HepG2 (cell line): ENCODE data around the gene ABO. TPM values are rescaled to one million over a fixed set of nuclear protein-coding genes. Genes with fewer than 3 reads are reported as not detected.

Experiments
- DR1 ChIP-seq: sonication (generic); formaldehyde crosslinking; IDR thresholded peaks from 2 replicates; pipeline ENCODE4 v1.8.0; 2021; ENCODE audit warnings: mild to moderate bottlenecking, missing genetic modification reagents, inconsistent platforms
- ELK4 ChIP-seq: sonication (generic); formaldehyde crosslinking; IDR thresholded peaks from 2 replicates; pipeline ENCODE4 v1.9.0; 2021; ENCODE audit warnings: missing genetic modification reagents, borderline replicate concordance
- FIP1L1 ChIP-seq: fragments of 200-400 bp; formaldehyde crosslinking; IDR thresholded peaks from 2 replicates; pipeline ENCODE4 v1.6.1; 2018; ENCODE audit warnings: low read depth, mild to moderate bottlenecking, low read length, moderate library complexity, borderline replicate concordance; ENCODE audit not compliant: insufficient read depth
- GPN1 ChIP-seq: sonication (generic); formaldehyde crosslinking; IDR thresholded peaks from 2 replicates; pipeline ENCODE4 v1.5.1; 2020; ENCODE audit warnings: missing genetic modification reagents, borderline replicate concordance
- HBP1 ChIP-seq: IDR thresholded peaks from 2 replicates; pipeline ENCODE4 v1.6.1; 2016; ENCODE audit warnings: low read depth, control low read depth
- HES4 ChIP-seq: sonication (generic); formaldehyde crosslinking; IDR thresholded peaks from 2 replicates; pipeline ENCODE4 v1.9.0; 2021; ENCODE audit warnings: mild to moderate bottlenecking, missing genetic modification reagents, borderline replicate concordance
- IRF1 ChIP-seq: sonication (generic); formaldehyde crosslinking; IDR thresholded peaks from 2 replicates; pipeline ENCODE4 v1.4.0; 2020; ENCODE audit warnings: low read depth, mild to moderate bottlenecking, missing genetic modification reagents
- KAT8 ChIP-seq: IDR thresholded peaks from 2 replicates; pipeline ENCODE4 v1.6.1; 2016; ENCODE audit warnings: missing genetic modification reagents, missing compliant biosample characterization
- MAFF ChIP-seq: IDR thresholded peaks from 2 replicates; pipeline ENCODE4 v1.6.1; 2011; ENCODE audit warnings: low read depth, low read length, improper control_type of control experiment
- NFE2L2 ChIP-seq: fragments of 150-350 bp; IDR thresholded peaks from 2 replicates; pipeline ENCODE4 v1.6.1; 2014; ENCODE audit warnings: low read length
- NR2C2 ChIP-seq: sonication (generic); formaldehyde crosslinking; IDR thresholded peaks from 2 replicates; pipeline ENCODE4 v1.4.0; 2020; ENCODE audit warnings: missing genetic modification reagents, mild to moderate bottlenecking, moderate library complexity, borderline replicate concordance
- PHF21A ChIP-seq: sonication (generic); formaldehyde crosslinking; IDR thresholded peaks from 2 replicates; pipeline ENCODE4 v1.5.0; 2020; ENCODE audit warnings: mild to moderate bottlenecking, missing genetic modification reagents
- REPIN1 ChIP-seq: sonication (generic); formaldehyde crosslinking; IDR thresholded peaks from 2 replicates; pipeline ENCODE4 v1.8.0; 2022; ENCODE audit warnings: missing genetic modification reagents, low read depth, mild to moderate bottlenecking, borderline replicate concordance
- ZBTB20 ChIP-seq: sonication (generic); formaldehyde crosslinking; IDR thresholded peaks from 2 replicates; pipeline ENCODE4 v1.8.1; 2023; ENCODE audit warnings: missing genetic modification reagents, low read depth, mild to moderate bottlenecking, borderline replicate concordance
- ZNF430 ChIP-seq: sonication (generic); formaldehyde crosslinking; IDR thresholded peaks from 2 replicates; pipeline ENCODE4 v1.9.0; 2021; ENCODE audit warnings: mild to moderate bottlenecking, missing genetic modification reagents
- ZNF615 ChIP-seq: sonication (generic); formaldehyde crosslinking; IDR thresholded peaks from 2 replicates; pipeline ENCODE4 v1.5.0; 2020; ENCODE audit warnings: mild to moderate bottlenecking, missing genetic modification reagents, borderline replicate concordance
- ZNF619 ChIP-seq: sonication (generic); formaldehyde crosslinking; IDR thresholded peaks from 2 replicates; pipeline ENCODE4 v1.4.0; 2020; ENCODE audit warnings: mild to moderate bottlenecking, missing genetic modification reagents
- ZNF777 ChIP-seq: sonication (generic); formaldehyde crosslinking; IDR thresholded peaks from 2 replicates; pipeline ENCODE4 v1.4.0; 2020; ENCODE audit warnings: missing genetic modification reagents
- polyA plus RNA-seq, 8 experiments: library from polyadenylated mRNA; depleted of rRNA in 3 of 8; stranded (reverse) in 7 of 8; unstranded in 1 of 8; fragments of >200 nt; fragmentation: Illumina TruSeq in 4 of 8; extraction: Trizol in 4 of 8; gene quantifications; 2 replicates each; pipeline versions ENCODE4 v1.2.1 to v1.2.3, GENCODE V29; 2011 to 2016; ENCODE audit warnings: low read depth in 4 of 8, missing spikeins in 1 of 8, mixed read lengths in 1 of 8; ENCODE audit not compliant: insufficient read depth in 1 of 8
- total RNA-seq, 5 experiments: library from RNA; depleted of rRNA; stranded (reverse); fragments of >200 nt; fragmentation: Illumina TruSeq; extraction: Trizol; gene quantifications; 2 replicates each; pipeline ENCODE4 v1.2.3, GENCODE V29; 2016; ENCODE audit warnings: low read depth in 1 of 5
- TF ChIP-seq, protein P1 (sequence below): sonication (generic); formaldehyde crosslinking; IDR thresholded peaks from 2 replicates; pipeline ENCODE4 v1.5.0; 2020; ENCODE audit warnings: missing genetic modification reagents, mild to moderate bottlenecking, borderline replicate concordance
- TF ChIP-seq, protein P2 (sequence below): sonication (generic); formaldehyde crosslinking; IDR thresholded peaks from 2 replicates; pipeline ENCODE4 v1.4.0; 2020; ENCODE audit warnings: mild to moderate bottlenecking, missing genetic modification reagents, borderline replicate concordance
- TF ChIP-seq, protein P3 (sequence below): sonication (generic); formaldehyde crosslinking; IDR thresholded peaks from 2 replicates; pipeline ENCODE4 v1.4.0; 2020; ENCODE audit warnings: mild to moderate bottlenecking, low read depth, missing genetic modification reagents

The ABO gene
- total and polyA plus RNA-seq, 2 of the 13 experiments (the other 11 are each of a cell fraction or from before 2014, with no cell fraction given) = not detected

DNA sequence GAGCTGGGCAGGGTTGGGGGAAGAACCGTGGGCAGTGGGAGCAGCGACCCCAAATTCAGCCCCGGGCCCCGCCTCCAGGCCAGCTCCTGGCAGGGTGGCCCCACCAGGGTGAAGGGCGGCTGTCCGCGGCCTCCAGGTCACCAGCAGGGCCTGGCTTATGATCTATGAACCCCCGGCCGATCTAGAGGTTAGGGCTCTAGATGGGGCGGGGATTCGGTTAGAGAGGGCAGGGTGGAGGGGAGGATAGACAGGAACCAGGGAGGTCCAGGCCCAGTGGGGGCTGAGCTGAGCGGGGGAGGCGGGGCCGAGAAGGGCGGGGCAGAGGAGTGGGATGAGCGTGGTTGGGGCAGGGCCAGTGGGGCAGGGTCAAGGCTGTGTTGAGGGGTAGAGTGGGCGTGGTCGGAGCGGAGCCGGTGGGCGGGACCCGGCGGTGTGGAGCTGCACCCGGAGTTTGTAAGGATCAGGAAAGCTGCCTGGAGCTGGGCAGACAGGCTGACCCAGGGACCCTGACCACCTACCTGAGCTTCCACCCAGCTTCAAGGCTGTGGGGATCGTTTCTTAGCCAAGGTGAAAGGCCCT lies 36.6 kb downstream of the ABO start (continued):
- TF ChIP-seq, protein P1, sequence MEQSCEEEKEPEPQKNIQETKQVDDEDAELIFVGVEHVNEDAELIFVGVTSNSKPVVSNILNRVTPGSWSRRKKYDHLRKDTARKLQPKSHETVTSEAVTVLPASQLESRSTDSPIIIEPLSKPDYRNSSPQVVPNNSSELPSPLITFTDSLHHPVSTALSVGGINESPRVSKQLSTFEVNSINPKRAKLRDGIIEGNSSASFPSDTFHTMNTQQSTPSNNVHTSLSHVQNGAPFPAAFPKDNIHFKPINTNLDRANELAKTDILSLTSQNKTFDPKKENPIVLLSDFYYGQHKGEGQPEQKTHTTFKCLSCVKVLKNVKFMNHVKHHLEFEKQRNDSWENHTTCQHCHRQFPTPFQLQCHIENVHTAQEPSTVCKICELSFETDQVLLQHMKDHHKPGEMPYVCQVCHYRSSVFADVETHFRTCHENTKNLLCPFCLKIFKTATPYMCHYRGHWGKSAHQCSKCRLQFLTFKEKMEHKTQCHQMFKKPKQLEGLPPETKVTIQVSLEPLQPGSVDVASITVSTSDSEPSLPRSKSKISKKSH (CRISPR knock-in tag) = no peak
- no peak for TF ChIP-seq DR1 (CRISPR knock-in tag)
- TF ChIP-seq HBP1 (CRISPR knock-in tag) = no peak
- TF ChIP-seq, protein P2, sequence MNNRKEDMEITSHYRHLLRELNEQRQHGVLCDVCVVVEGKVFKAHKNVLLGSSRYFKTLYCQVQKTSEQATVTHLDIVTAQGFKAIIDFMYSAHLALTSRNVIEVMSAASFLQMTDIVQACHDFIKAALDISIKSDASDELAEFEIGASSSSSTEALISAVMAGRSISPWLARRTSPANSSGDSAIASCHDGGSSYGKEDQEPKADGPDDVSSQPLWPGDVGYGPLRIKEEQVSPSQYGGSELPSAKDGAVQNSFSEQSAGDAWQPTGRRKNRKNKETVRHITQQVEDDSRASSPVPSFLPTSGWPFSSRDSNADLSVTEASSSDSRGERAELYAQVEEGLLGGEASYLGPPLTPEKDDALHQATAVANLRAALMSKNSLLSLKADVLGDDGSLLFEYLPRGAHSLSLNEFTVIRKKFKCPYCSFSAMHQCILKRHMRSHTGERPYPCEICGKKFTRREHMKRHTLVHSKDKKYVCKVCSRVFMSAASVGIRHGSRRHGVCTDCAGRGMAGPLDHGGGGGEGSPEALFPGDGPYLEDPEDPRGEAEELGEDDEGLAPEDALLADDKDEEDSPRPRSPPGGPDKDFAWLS (CRISPR knock-in tag) = no peak
- no peak for TF ChIP-seq ZNF777 (CRISPR knock-in tag)
- TF ChIP-seq ELK4 (CRISPR knock-in tag) = no peak
- TF ChIP-seq PHF21A = no peak
- 0 out of 2 replicates have a peak, but pooled peaks have one; percentile 26 for TF ChIP-seq ZNF430 (CRISPR knock-in tag)
- no peak for TF ChIP-seq ZNF619
- TF ChIP-seq FIP1L1 = no peak
- no peak for TF ChIP-seq GPN1 (CRISPR knock-in tag)
- no peak for TF ChIP-seq ZNF615 (CRISPR knock-in tag)
- TF ChIP-seq REPIN1 (CRISPR knock-in tag) = 0 out of 2 replicates have a peak, but pooled peaks have one; percentile 7
- 0 out of 2 replicates have a peak, but pooled peaks have one; percentile 15 for TF ChIP-seq KAT8
- TF ChIP-seq NFE2L2 = no peak
- no peak for TF ChIP-seq IRF1 (CRISPR knock-in tag)
- no peak for TF ChIP-seq HES4
- TF ChIP-seq ZBTB20 (CRISPR knock-in tag) = 0 out of 2 replicates have a peak, but pooled peaks have one; percentile 29
- TF ChIP-seq NR2C2 (CRISPR knock-in tag) = peak; percentile 82; the same call in 1 of the 2 replicates
- TF ChIP-seq, protein P3, sequence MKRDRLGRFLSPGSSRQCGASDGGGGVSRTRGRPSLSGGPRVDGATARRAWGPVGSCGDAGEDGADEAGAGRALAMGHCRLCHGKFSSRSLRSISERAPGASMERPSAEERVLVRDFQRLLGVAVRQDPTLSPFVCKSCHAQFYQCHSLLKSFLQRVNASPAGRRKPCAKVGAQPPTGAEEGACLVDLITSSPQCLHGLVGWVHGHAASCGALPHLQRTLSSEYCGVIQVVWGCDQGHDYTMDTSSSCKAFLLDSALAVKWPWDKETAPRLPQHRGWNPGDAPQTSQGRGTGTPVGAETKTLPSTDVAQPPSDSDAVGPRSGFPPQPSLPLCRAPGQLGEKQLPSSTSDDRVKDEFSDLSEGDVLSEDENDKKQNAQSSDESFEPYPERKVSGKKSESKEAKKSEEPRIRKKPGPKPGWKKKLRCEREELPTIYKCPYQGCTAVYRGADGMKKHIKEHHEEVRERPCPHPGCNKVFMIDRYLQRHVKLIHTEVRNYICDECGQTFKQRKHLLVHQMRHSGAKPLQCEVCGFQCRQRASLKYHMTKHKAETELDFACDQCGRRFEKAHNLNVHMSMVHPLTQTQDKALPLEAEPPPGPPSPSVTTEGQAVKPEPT (CRISPR knock-in tag) = no peak
- TF ChIP-seq MAFF = no peak
